T-helper 2 cell treated with Interferon-gamma antibody and Interleukin-4, amounts not matched to agents 100 ng/mL and 5 ng/mL, for 36 hours (primary cell): ENCODE results near the gene C2orf69. TPM values are rescaled to one million over a fixed set of nuclear protein-coding genes. Genes with fewer than 3 reads are reported as not detected.

Source experiments
- intact Hi-C: fragments of 100-400 bp; cut with micrococcal nuclease; formaldehyde crosslinking; loops from one replicate; pipeline ENCODE4 v1.15.1; 2023
- total RNA-seq: library from RNA; stranded (reverse); gene quantifications from 2 replicates; pipeline ENCODE4 v1.2.3, GENCODE V29; 2022

C2orf69 gene
- total RNA-seq, 1 donor from 2014 or later: 16.1 TPM

DNA sequence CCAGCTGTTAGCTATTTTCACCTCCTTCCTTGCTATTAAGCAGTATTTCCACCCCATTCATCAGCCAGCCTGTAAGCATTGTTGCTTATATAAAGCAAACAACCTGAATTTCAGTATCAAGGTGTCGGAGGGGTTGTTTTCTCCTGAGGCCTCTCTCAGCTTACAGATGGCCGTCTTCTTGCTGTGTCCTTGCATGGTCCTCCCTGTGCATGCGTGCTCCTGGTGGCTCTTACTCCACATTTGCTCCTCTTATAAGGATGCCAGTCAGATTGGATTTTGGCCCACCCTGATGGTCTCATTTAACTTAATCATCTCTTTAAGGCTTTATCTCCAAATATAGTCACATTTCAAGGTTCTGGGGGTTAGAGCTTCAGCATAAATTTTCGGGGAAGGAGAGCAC, 46.9 kb downstream of the C2orf69 start:
- intact Hi-C loops: loop anchor here (10.0 kb wide), 2 partner anchors 857 to 907 kb away; partner anchors contain the start of genes BZW1 and CLK1

DNA sequence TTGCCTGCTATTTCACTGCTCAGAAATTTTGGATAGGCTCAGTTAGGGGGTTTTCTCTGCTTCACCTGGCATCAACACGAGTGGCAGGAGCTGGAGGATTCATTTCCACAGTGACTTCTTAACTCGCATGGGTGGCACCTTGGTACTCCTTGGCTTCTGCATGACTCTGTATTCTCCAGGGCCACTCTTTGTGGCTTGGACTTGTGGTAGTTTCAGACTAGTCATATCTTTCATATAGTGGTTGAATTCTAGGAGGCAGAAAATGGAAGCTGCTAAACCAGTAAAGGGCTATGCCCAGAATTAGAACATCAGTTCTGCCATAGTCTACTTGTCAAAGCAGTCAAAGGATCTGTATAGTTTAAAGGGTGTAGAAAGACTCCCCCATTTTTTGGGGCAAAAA, 51.1 kb downstream of the C2orf69 start:
- intact Hi-C loops: no loop called here

GRCh38 chr2:199966405-199966804, 55.3 kb downstream of the C2orf69 start:
- intact Hi-C loops: no loop called here

DNA sequence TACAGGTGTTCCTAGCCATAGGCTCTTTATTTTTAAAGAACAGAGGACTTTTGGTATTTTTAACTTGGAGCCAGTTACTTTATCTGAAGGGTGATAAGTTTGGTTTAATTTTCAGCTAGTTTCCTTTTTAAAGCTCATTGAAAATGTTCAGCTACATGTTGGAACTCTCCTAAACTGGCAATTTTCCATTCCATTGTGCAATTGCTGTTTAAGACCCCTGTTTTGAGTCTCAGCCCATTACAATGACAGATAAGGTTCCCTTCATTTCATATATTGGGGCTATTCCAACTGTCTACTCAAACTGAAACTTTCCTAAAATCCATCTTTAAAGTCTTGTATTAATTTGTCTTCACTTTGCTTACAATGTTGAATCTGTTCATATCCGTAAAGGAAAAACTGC, 55.9 kb downstream of the C2orf69 start:
- intact Hi-C loops: no loop called here

DNA sequence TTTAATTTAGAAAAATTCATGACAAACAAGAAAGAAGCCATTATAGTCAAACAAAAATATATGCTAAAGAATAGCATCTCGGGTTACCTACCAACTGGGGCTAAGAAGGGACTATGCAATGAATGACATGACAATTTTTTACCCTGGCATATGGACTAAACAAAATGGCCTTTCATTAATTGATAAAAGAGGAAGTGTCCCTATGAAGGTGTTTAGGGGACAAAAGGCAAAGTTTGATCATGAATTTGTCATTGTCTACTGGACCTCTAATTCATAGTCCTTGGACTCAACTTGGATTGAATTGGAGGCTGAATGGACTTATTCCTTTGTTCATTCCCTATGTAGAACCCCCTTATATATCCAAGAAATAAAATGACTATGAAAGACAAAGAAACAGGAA, 57.0 kb downstream of the C2orf69 start:
- intact Hi-C loops: no loop called here

DNA sequence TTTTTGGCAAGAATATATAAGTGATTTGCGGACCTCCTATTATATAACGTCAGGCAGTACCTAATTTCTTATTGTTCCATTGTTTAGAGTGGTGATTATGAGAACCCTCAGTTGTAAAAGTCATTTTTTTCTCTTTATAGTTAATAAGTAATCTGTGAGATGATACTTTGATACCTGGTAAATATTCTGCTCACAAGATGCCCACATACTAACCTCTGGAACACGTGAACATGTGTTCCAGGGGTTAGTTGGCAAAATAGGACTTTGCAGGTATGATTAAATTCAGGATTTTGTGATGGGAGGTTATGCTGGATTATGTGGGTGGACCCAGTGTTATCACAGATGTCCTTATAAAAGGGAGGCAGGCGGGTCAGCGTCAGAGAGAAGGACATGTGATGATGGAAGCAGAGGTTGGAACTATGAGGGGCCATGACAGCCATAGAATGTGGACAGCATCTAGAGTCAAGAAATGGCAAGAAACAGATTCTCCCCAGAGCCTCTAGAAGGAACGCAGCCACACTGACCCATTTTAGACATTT, 61.1 kb downstream of the C2orf69 start:
- intact Hi-C loops: no loop called here

- intact Hi-C loops: no loop called here
Observed at GRCh38 chr2:199973703-199974102, 62.6 kb downstream of the C2orf69 start.

GRCh38 chr2:199975273-199975895, 64.3 kb downstream of the C2orf69 start:
- intact Hi-C loops: no loop called here

Other genes starting within 250 kb of the C2orf69 start
- gene FTCDNL1, start 60.1 kb upstream of the C2orf69 start, total RNA-seq: 1.1 and 1.2 TPM in 2 replicates
- 9.9 and 10.2 TPM in 2 replicates for gene TYW5, start 44.2 kb downstream of the C2orf69 start, total RNA-seq
- 18.7 and 22.3 TPM in 2 replicates for gene MAIP1, start 44.3 kb downstream of the C2orf69 start, total RNA-seq